ENCODE results near the gene ELFN1.

DNA sequence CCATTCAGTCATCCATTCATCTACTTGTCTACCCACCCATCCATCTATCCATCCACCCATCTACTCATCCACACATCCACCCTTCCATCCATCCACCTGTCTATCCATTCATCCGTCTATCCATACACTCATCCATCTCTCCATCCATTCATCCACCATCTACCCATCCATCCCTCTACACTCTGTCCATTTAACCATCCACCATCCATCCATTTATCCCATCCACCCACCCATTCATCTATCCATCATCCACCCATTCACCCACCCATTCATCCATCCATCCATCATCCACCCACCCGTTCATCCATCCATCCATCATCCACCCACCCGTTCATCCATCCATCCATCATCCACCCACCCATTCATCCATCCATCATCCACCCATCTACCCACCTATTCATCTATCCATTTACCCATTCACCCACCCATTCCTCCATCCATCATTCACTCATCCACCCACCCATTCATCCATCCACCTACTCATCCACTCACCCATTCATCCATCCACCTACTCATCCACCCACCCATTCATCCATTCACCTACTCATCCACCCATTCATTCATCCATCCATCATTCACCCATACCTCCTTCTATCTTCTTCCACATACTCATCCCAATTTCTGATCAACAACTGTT, 39.3 kb upstream of the ELFN1 start:
- TF ChIP-seq, protein P1, sequence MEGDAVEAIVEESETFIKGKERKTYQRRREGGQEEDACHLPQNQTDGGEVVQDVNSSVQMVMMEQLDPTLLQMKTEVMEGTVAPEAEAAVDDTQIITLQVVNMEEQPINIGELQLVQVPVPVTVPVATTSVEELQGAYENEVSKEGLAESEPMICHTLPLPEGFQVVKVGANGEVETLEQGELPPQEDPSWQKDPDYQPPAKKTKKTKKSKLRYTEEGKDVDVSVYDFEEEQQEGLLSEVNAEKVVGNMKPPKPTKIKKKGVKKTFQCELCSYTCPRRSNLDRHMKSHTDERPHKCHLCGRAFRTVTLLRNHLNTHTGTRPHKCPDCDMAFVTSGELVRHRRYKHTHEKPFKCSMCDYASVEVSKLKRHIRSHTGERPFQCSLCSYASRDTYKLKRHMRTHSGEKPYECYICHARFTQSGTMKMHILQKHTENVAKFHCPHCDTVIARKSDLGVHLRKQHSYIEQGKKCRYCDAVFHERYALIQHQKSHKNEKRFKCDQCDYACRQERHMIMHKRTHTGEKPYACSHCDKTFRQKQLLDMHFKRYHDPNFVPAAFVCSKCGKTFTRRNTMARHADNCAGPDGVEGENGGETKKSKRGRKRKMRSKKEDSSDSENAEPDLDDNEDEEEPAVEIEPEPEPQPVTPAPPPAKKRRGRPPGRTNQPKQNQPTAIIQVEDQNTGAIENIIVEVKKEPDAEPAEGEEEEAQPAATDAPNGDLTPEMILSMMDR (IDR thresholded peaks at IDR 0.05), result no peak
- TF ChIP-seq EP300 (IDR thresholded peaks at IDR 0.05), result no peak
- no peak for TF ChIP-seq POLR2A (IDR thresholded peaks at IDR 0.05)
